ENCODE data around the gene SLC22A2.
A peak's percentile ranks its signal among the peaks of the same experiment; 100 is the strongest.

SLC22A2 gene

DNA sequence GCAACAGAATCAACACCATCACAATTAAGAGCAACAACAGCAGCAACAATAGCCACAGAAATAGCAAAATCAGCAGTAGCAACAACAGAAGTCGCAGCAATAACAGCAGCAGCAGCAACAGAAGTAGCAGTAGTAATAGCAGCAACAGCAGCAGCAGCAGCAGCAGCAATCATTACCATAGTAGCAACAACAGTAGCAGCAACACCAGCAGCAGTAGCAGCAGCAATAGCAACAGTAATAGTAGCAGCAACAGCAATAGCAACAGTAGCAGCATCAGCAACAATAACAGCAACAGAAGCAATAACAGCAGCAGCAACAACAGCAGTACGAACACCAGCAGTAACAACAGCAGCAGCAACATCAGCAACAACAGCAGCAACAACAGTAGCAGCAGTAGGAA lies 39.8 kb downstream of the SLC22A2 start:
- peak in 1 of 56 donors; percentile 4 for DNase-seq

DNA sequence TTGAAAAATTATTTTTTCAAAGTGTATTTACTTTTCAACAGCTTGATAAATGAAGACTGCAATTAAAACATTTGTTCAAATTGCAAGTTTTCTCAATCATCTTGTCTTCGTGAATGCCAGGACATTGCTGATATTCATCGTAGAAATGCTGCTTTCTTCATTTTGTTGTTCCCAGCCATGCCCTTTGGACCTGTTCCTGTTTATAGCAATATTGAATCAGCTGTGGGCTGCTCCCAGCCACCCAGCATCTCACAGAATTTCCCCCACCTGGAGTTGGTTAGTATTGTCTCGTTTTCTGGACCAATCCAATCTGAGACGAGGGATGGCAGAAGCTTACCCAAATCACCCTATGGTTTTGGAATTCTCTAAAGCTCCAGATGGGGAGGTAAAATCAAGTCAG lies 40.8 kb downstream of the SLC22A2 start:
- no peak for DNase-seq

DNA sequence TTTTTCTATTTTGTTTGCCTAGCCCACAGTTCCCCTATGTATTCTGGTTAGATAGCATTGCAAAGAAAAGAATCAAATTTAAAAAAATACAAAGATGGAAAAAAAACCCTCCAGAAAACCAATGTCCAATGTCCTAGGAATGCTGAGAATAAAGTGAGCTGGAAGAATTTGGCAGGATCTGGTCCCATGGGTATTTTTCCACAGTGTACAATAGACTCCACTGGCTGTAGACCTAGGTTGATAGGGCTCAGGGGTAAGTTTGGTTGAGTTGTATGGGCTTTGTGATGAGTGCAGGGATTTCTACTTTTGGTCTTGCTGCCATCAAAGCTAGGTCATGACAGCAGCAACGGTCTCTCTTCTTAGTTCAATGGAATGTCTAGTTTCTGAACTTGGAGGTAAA lies 41.5 kb downstream of the SLC22A2 start:
- no peak for DNase-seq

DNA sequence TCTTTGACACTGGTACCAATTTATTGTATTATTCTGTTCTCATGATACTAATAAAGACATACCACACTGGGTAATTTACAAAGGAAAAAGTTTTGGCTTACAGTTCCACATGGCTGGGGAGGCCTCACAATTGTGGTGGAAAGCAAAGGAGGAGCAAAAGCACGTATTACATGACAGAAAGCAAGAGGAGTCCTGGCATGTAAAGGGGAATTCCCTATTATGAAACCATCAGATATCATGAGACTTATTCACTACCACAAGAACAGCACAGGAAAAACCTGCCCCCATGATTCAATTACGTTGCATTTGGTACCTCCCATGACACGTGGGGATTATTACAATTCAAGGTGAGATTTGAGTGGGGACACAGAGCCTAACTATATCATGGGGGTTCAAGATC lies 43.4 kb downstream of the SLC22A2 start:
- DNase-seq = no peak

DNA sequence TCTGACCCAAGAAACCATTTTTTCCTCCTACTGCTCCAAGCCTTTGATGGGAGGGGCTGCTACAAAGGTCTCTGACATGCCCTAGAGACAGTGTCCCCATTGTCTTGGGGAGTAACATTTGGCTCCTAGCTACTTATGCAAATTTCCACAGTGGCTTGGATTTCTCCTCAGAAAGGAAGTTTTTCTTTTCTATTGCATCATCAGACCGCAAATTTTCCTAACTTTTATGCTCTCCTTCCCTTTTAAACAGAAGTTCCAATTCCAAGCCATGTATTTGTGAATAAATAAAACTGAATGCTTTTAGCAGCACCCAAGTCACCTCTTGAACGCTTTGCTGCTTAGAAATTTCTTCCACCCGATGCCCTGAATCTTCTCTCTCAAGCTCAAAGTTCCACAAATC lies 51.0 kb downstream of the SLC22A2 start:
- DNase-seq = no peak

DNA sequence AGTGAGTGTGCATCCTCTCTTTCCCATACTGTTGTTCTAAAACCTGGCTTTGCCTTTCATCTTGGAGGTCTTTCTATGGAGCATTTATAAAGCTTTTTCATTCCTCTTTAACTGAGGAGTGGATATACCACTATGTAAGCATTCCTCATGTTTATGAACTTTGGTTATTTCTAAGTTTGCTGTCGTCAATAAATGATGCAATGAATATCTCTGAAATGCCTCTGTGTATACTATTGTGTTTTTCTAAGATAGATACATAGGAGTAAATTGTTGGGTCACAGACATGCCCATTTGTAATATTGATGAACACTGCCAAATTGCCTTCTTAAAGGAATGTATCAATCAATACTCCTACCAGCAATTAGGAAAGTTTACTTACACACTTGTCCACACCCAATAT lies 53.9 kb downstream of the SLC22A2 start:
- DNase-seq = no peak

DNA sequence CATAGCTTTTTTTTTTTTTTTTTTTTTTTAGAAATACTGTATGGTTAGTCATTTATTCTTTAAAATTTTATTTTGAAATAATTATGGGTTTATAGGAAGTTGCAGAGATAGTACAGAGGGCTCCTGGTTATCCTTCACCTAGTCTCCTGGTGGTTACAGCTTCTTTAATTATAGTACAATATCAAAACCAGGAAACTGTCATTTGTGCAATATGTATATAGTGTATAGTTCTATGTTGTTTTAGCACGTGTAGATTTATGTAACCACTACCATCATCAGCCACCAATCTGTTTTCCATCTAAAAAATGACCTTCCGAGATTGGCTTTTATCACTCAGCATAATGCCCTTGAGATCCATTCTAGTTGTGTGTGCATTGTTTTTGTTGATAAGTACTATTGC lies 54.7 kb downstream of the SLC22A2 start:
- no peak for DNase-seq

DNA sequence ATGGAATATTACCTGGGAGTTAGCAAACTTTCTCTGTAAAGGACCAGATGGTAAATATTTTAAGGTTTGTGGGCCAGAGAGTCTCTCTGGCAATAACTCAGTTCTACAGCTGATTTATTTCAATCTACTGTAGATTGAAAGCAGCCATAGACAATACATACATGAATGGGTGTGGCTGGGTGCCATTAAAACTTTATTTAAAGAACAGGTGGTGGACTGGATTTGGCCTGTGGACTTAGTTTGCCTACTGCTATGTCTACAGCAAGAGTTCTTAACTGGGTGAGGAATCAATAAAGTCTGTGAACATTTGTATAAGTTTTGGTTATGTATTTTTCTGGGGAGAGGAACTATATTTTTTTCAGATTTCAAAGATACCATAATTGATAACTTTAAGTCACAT lies 55.1 kb downstream of the SLC22A2 start:
- DNase-seq = no peak

DNA sequence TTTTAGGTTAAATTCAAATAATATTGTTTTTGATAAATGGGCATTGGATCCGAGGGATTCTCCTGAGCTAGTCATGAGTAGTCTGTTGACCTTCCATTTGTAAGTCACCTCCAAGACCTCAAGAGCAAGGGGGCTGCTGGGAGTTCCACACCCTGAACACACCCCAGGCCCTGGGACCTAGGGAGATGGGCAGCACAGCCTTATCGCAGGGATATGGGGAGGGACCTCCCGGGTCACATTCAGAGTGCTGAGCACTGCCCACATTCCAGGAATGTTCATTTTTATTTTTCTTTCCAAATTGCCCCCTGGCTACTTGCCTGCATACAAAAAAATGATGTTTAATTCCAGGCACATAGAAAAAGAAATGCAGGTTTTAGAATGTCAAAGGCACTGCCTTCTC lies 55.5 kb downstream of the SLC22A2 start:
- DNase-seq = no peak

DNA sequence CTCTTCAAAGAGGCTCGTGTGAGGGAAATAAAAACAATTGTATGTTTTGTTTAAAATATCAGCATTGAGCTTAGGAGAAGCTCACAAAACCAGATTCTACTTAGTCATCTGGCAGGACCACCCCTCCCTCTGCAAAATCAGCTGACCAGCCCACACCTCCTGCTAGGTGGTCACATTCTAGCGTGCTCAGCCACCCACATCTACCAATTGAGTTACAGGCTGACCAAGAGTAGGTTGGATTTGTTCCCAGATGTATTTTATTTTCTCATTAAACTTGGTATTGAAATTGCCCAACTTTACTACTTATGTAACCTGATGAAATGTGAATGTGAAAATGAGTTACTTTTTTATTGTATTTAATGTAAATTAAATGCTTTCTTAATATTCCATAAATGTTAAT lies 56.2 kb downstream of the SLC22A2 start:
- peak in 3 of 56 donors; percentile 6 to 16 (median 9) for DNase-seq

DNA sequence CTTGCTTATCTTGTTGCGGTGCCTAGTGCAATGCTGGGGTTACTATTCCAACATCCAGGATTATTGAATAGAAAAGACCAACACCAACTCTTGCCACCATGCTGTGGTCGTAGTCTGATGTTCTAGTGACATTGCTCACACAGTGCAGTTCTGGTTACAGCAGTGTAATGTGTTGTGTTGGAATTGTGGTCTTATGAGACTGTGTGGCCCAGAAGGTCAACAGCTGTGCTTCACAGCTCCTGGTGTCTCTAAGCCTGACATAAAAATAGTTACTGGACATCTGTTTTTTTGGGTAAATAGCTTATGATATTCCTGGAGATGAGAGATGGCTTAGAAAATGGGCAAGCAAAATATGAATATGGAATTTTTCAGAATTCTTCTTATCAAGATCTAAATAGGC lies 57.6 kb downstream of the SLC22A2 start:
- DNase-seq = no peak

DNA sequence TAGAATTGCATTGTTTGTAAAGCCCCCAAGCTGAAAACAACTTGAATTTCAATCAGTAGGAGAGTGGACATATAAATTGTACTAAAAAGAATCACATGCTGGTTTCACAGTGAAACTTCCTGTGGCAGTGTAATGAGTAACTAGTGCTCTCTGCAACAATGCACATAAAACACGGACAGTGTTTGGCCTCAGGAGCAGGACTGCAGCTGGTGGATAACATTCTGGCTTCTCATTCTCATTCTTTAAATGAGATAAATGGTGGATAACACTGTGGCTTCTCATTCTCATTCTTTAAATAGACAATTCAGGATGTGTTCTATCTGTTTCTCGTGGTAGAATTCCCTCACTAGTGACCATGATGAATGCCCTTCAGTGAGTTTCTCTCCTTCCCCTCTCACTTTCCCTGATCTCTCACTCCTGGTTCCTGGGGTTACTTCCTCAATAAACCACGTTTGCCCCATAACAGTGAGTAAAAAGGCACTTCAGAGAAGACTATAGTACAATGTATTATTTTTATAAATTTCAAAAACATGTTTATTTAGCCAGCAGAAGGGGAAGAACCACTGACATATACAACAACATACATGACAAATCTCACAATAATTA lies 59.9 kb downstream of the SLC22A2 start:
- DNase-seq = no peak

DNA sequence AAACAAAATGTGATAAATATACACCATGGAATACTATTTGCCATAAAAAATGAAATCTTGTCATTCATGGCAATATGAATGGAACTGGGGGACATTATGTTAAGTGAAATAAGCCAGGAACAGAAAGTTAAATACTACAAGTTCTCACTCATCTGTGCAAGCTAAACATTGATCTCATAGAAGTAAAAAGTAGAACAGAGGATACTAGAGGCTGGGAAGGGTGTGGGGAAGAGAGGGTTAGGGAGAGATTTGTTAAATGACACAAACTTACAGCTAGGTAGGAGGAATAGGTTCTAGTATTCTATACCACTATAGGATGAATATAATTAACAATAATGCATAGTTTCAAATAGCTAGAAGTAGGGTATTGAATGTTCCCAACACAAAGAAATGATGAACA lies 61.0 kb downstream of the SLC22A2 start:
- DNase-seq = no peak

DNA sequence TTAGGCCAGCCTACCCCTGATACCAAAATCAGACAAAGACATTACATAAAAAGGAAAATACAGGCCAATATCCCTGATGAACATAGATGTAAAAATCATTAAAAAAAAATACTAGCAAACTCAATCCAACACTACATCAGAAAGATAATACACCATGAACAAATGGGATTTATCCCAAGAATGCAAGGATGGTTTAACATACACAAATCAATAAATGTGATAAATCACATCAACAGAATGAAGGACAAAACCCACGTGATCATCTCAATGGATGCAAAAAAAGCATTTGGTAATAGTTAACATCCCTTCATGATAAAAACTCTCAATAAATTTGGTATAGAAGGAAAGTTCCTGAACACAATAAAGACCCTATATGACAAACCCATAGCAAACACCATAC lies 63.8 kb downstream of the SLC22A2 start:
- DNase-seq = no peak

DNA sequence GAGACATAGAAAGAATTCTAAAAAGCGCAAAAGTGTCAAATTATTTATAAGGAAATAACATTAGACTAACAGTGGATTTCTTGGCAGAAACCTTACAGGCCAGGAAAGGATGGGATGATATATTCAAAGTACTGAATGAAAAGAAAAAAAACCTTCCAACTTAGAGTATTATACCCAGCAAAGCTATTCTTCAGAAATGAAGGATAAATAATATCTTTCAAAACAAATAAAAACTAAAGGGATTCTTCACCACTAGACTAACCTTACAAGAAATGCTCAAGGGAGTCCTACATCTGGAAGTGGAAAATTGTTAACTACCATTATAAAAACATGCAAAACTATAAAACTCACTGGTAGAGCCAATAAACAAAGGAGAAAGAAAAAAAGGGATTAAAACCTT lies 65.8 kb downstream of the SLC22A2 start:
- DNase-seq = no peak

DNA sequence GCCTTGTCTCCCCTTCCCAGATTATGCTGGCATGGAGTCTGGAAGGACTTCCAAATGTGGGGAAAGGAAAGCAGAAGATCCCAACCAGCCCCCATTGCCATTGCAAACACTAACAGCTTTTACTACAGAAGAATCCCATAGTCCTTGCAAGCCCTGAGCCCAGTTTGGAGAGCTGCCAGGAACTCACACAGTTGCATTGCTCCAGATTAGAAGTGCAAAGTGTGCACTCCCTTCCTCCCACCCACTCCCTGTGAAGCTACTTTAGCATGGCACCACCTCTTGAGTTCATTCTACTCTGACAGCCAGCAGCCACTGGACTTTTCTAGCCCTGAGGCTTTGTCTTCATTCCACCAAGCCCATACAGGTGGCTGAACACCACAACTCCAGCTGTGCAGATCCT lies 67.6 kb downstream of the SLC22A2 start:
- no peak for DNase-seq

DNA sequence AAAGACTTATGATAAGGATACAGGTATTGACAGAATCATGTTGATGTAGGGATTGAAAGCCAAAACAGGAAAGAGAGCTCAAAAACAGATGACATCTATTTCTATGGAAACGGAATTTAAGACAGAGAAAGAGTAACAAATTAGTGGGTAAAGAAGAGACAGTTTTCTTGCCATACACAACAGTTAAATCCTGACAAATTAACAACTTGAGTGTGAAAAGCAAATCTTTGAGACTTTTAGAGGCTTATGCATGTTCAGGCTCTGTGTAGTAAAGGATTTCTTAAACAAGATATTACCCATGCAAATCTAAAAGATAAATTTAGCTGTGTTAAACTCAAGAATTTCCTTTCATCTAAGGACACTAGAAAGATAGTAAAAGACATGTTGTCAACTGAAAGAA lies 68.5 kb downstream of the SLC22A2 start:
- no peak for DNase-seq

DNA sequence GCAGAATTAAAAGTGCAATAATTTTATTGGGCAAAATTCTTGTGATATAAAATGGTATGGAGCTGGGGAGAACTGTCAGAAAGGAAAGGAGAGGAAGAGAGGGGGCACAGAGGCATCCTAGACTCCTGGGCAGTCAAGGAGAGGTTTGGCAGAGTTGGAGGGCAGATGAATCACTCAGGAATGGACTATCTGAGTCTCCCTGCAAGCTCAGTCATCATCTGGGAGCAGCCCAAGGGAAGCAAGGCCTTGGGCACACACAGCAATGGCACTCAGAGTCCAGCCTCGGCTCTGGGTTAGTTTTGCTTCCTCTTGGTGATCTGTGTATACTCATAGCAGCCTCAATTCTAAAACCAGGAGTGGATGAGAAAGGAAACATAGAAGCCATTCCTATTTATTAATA lies 69.8 kb downstream of the SLC22A2 start:
- no peak for DNase-seq

DNA sequence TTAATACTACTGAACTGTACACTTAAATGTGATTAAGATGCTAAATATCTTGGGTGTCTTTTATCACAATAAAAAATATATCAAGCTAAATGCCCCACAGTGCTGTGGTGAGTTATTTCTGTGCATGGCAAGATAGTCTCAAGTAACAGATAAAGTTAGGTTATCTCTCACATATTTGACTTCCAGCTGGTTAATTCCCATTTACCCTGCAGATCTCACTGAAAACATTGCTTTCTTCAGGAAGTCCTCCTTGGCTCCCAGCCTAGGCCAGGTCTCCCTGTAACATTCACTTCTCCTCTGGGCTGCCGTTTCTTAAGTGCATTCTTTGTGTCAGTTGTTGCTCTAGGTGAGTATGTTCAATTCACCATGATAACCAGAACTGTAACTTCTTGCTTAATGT lies 77.9 kb downstream of the SLC22A2 start:
- no peak for DNase-seq

DNA sequence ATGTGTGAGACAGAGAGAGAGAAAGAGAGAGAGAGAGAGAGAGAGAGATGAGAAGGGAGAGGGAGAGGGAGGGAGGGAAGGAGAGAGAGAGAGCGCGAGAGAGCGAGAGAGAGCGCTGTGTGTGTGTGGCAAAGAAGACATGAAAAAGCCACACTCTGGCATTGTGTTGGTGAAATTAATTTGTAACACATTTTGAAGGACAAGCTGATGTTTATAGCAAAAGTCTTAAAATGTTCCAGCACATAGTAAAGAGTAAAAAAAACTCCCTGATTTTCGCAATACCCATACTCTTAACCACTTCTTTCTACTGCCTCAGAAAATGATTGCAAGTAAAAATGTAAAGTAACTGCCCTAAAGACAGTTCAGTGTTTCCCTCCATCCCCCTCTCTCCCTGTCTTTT lies 80.3 kb downstream of the SLC22A2 start:
- no peak for DNase-seq

DNA sequence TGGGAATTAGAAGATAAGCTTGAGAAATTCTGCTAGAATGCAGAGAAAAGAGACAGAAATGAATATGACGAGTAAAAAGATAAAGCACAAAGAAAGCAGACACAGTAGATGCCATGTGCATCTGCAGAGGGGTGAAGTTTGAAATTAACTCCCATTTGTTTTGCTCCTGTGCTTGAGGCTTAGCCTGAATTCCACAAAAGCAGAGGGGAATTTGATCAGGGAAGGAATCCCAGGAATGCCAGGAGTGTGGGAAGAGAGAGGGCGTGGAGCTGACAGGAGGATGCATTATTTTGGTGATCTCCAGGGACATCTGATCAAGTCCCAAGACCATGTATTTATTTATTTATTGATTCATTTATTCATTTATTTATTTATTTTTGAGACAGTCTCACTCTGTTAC lies 81.4 kb downstream of the SLC22A2 start:
- no peak for DNase-seq

DNA sequence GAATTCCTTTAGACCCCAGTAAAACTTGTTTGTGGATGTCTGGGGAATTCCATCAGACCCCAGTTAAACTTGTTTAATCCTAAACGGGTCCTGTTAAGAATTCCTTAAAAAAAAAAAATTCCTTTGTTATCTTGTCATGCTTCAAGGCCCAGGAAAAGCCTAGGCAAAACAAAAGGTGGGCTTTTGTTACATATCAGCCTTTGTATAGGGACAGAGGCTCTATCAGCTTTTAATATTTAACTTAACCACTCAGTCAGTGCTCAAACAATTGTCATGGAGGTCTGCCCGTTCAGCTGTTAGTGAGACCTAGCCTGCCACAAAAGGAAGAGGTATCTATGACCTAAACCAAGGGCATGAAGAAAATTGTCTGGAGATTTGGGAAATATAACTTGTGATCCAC lies 83.9 kb downstream of the SLC22A2 start:
- DNase-seq = no peak

DNA sequence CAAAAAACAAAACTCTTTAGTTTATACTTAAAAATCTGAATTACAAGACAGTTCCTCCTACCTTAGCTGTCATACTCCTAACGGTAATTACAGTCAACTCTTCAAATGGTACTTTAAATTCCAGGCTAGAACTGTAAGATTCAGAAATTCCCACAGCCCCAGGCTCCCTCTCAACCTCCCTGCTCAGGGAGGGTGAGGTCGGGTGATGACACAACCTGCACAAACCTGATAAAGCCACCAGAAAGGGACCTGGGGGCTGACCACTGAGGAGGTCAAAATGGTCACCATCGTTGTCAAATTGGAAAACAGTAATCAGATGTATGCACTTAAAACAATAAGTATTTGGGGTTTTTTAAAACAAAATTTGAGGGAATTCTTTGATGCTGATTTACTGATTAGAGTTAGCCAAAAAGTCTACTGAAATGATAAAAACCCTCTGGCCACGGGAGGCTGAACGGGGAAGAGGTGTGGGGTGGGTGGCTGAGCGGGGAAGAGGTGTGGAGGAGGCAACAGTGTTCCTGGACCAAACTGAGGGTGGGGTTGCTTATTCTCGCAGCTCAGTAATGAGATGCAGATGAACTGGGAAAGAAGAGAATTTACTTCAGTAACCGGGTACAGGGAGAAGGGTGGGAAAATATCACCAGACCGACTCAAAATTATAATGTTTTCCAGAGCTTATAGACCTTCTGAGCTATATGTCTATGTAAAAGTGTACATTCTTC lies 84.7 kb downstream of the SLC22A2 start:
- no peak for DNase-seq

DNA sequence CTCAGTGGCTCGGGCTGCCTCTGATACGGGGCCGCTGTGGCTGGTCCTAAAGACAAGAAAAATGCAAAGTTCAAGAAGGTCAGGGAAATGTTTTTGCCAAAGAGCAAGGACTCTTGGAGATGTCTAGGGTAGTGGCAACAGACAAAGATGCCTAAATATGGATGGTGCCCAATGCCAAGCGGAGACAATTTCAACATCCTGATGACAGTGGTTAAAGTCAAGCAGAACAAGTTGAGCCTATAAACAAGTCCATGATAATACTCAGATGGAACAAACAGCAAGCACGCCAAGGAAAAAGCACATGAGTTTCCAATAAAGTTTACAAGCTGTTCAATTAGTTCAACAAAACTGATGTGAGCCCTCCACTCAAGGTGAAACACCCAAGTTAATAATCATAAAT lies 85.9 kb downstream of the SLC22A2 start:
- DNase-seq = no peak

All from amygdala (tissue), 56 donors.